Esophagus squamous epithelium (tissue), 5 donors: ENCODE results near the gene MSRB1. TPM values are rescaled to one million over a fixed set of nuclear protein-coding genes. Genes with fewer than 3 reads are reported as not detected.
"Not testable (repeated sequence)": the region's sequence is repeated elsewhere in the genome, so short reads cannot be mapped to it uniquely, and the experiment has no call there.

Experiments used
- DNase-seq: peaks from one replicate; lab custom pipeline; 2025; lab: John Stamatoyannopoulos, UW
- H3K27ac ChIP-seq, 4 donors: fragments of 200-600 bp; sonication (generic); one replicate each; pipeline ENCODE4 v1.5.1; 2016 to 2019; ENCODE audit warnings: mild to moderate bottlenecking in 1 of 4
- H3K27me3 ChIP-seq, 4 donors: fragments of 200-600 bp; sonication (generic); 1 replicate in 3 of 4; 2 replicates in 1 of 4; pipeline versions ENCODE4 v1.5.1 to v1.6.0; 2017 to 2021; ENCODE audit warnings: antibody characterized with exemption in 1 of 4
- H3K36me3 ChIP-seq, 3 donors: fragments of 200-600 bp; sonication (generic); one replicate each; pipeline ENCODE4 v1.5.1; 2016 to 2019
- H3K4me1 ChIP-seq, 3 donors: fragments of 200-600 bp; sonication (generic); one replicate each; pipeline ENCODE4 v1.5.1; 2017 to 2019
- H3K4me3 ChIP-seq, 4 donors: fragments of 200-600 bp; sonication (generic); 1 replicate in 3 of 4; 2 replicates in 1 of 4; pipeline ENCODE4 v1.5.1; 2016 to 2019; ENCODE audit warnings: mild to moderate bottlenecking in 2 of 4, moderate library complexity in 1 of 4
- H3K9me3 ChIP-seq, 3 donors: fragments of 200-600 bp; sonication (generic); one replicate each; pipeline ENCODE4 v1.5.1; 2016 to 2019
- CTCF ChIP-seq, 6 experiments: fragments of 450-650 bp in 4 of 6; fragments of 200-600 bp in 2 of 6; sonication (generic) in 2 of 6; IDR thresholded peaks; one replicate each; pipeline ENCODE4 v1.5.1; 2016 to 2019; ENCODE audit warnings: antibody characterized with exemption in 6 of 6, mild to moderate bottlenecking in 4 of 6, moderate library complexity in 4 of 6
- POLR2A ChIP-seq, 4 donors: fragments of 450-650 bp; IDR thresholded peaks; one replicate each; pipeline ENCODE4 v1.6.1; 2017; ENCODE audit warnings: antibody characterized with exemption in 4 of 4, mild to moderate bottlenecking in 4 of 4, moderate library complexity in 3 of 4
- whole genome bisulfite sequencing, 2 donors: methylation state at CpG; one replicate each; pipeline ENCODE4 v1.1.5; 2018; 5-methylcytosine and 5-hydroxymethylcytosine counted together
- intact Hi-C: fragments of 100-400 bp; cut with DNase I; formaldehyde crosslinking; loops from one replicate; pipeline ENCODE4 v1.15.0; 2022
- total RNA-seq, 4 donors: library from RNA; depleted of rRNA; stranded (reverse); fragments of >200 nt; gene quantifications; one replicate each; pipeline ENCODE4 v1.1.0, GENCODE V29; 2016
- donor health status: DM: yes; HTN: yes; CAD: no.

The MSRB1 gene
- total RNA-seq, 4 donors from 2014 or later = 20.1 to 36.4 (median 21.0) TPM

GRCh38 chr16:1903220-1903574 lies 39.8 kb downstream of the MSRB1 start:
- 68% methylated on average over 10 of the region's 13 CpGs; no CpG with 5 or more reads in 1 of the 2 donors for WGBS, 2 donors

GRCh38 chr16:1902547-1903219 lies 40.3 kb downstream of the MSRB1 start:
- TF ChIP-seq CTCF (IDR thresholded peaks at IDR 0.05) (no peak), POLR2A (IDR thresholded peaks at IDR 0.05) (no peak)
- Histone ChIP-seq H3K4me1 (peaks cover 0 to 38% (median 12%) of the 10 kb centered on the region in 3 donors), H3K36me3 (no peaks in the 10 kb centered on the region), H3K27ac (no peak overlapping the region), H3K9me3 (no peaks in the 10 kb centered on the region), H3K27me3 (peaks cover 0 to 53% (median 0%) of the 10 kb centered on the region in 4 donors), H3K4me3 (no peak overlapping the region)
- intact Hi-C loops = no loop called here
- no peak for DNase-seq
- WGBS, 2 donors = 76 to 82% methylated on average over 7 to 14 of the region's 20 CpGs

More at GRCh38 chr16:1903220-1903574, 39.8 kb downstream of the MSRB1 start:
- TF ChIP-seq POLR2A (IDR thresholded peaks at IDR 0.05) = no peak
- TF ChIP-seq CTCF (IDR thresholded peaks at IDR 0.05) = no peak
- peaks cover 0 to 57% (median 0%) of the 10 kb centered on the region in 4 donors for H3K27me3 ChIP-seq
- intact Hi-C loops = no loop called here
- no peaks in the 10 kb centered on the region for H3K36me3 ChIP-seq
- no peak overlapping the region for H3K4me3 ChIP-seq
- DNase-seq = no peak
- no peaks in the 10 kb centered on the region for H3K9me3 ChIP-seq
- H3K27ac ChIP-seq = no peak overlapping the region
- H3K4me1 ChIP-seq = peaks cover 0 to 38% (median 12%) of the 10 kb centered on the region in 3 donors

- peaks cover 0 to 34% (median 12%) of the 10 kb centered on the region in 3 donors for H3K4me1 ChIP-seq
- H3K4me3 ChIP-seq = no peak overlapping the region
- DNase-seq = no peak
- intact Hi-C loops = no loop called here
- peaks cover 0 to 39% (median 0%) of the 10 kb centered on the region in 4 donors for H3K27me3 ChIP-seq
- H3K27ac ChIP-seq = peak overlapping the region in 1 of 4 donors; percentile 29
- H3K36me3 ChIP-seq = no peaks in the 10 kb centered on the region
- TF ChIP-seq POLR2A (IDR thresholded peaks at IDR 0.05) (no peak), CTCF (IDR thresholded peaks at IDR 0.05) (no peak)
- 57 to 84% methylated on average over 7 to 8 of the region's 9 CpGs for WGBS, 2 donors
- H3K9me3 ChIP-seq = no peaks in the 10 kb centered on the region
Measured at GRCh38 chr16:1900452-1900774, 42.6 kb downstream of the MSRB1 start.

- no peaks in the 10 kb centered on the region for H3K36me3 ChIP-seq
- H3K4me3 ChIP-seq = no peak overlapping the region
- TF ChIP-seq CTCF (IDR thresholded peaks at IDR 0.05) (peak in 2 of 6 experiments; percentile 18 to 30), POLR2A (IDR thresholded peaks at IDR 0.05) (no peak)
- intact Hi-C loops = no loop called here
- peaks cover 0 to 38% (median 12%) of the 10 kb centered on the region in 3 donors for H3K4me1 ChIP-seq
- H3K9me3 ChIP-seq = no peaks in the 10 kb centered on the region
- peaks cover 0 to 39% (median 0%) of the 10 kb centered on the region in 4 donors for H3K27me3 ChIP-seq
- DNase-seq = no peak
- 51 to 61% methylated on average over 14 to 16 of the region's 16 CpGs for WGBS, 2 donors
- peak overlapping the region in 1 of 4 donors; percentile 29 for H3K27ac ChIP-seq
Measured at GRCh38 chr16:1899641-1900451, 43.2 kb downstream of the MSRB1 start.

- H3K4me1 ChIP-seq = peaks cover 0 to 56% (median 12%) of the 10 kb centered on the region in 3 donors
- DNase-seq, intact Hi-C loops, H3K36me3 ChIP-seq, H3K9me3 ChIP-seq, H3K4me3 ChIP-seq, H3K27ac ChIP-seq: not testable (repeated sequence)
- WGBS, 2 donors = 54 to 64% methylated on average over 2 of the region's 2 CpGs
- peaks cover 0 to 40% (median 0%) of the 10 kb centered on the region in 4 donors for H3K27me3 ChIP-seq
Measured at GRCh38 chr16:1897692-1898091, 45.3 kb downstream of the MSRB1 start.
